Measurements from ENCODE around the gene MLF2. TPM values are rescaled to one million over a fixed set of nuclear protein-coding genes. Genes with fewer than 3 reads are reported as not detected.

Gene MLF2
- total RNA-seq, 1 donor from 2014 or later = 108 TPM

Other genes with a start within 250 kb of the MLF2 start
- gene GAPDH, start 218.6 kb downstream of the MLF2 start, total RNA-seq = 766 TPM
- 27.6 TPM for gene IFFO1, start 197.1 kb downstream of the MLF2 start, total RNA-seq
- 30.2 TPM for gene NOP2, start 184.8 kb downstream of the MLF2 start, total RNA-seq
- 169 TPM for gene CHD4, start 145.8 kb downstream of the MLF2 start, total RNA-seq
- 3.8 TPM for gene LPAR5, start 117.2 kb downstream of the MLF2 start, total RNA-seq
- 7.2 TPM for gene ACRBP, start 105.7 kb downstream of the MLF2 start, total RNA-seq
- gene ING4, start 90.0 kb downstream of the MLF2 start, total RNA-seq = 41.3 TPM
- gene ZNF384, start 63.8 kb downstream of the MLF2 start, total RNA-seq = 48.7 TPM
- gene PIANP, start 52.3 kb downstream of the MLF2 start, total RNA-seq = 0.18 TPM
- gene COPS7A, start 29.1 kb downstream of the MLF2 start, total RNA-seq = 55.1 TPM
- 267 TPM for gene PTMS, start 13.2 kb upstream of the MLF2 start, total RNA-seq
- gene LAG3, start 19.4 kb upstream of the MLF2 start, total RNA-seq = 2.1 TPM
- gene CD4, start 36.4 kb upstream of the MLF2 start, total RNA-seq = 80.3 TPM
- gene GPR162, start 68.7 kb upstream of the MLF2 start, total RNA-seq = 21.5 TPM
- 7.0 TPM for gene P3H3, start 75.3 kb upstream of the MLF2 start, total RNA-seq
- 1.0 TPM for gene GNB3, start 87.8 kb upstream of the MLF2 start, total RNA-seq
- gene CDCA3, start 98.1 kb upstream of the MLF2 start, total RNA-seq = 2.9 TPM
- 58.6 TPM for gene USP5, start 99.0 kb upstream of the MLF2 start, total RNA-seq
- 278 TPM for gene TPI1, start 114.4 kb upstream of the MLF2 start, total RNA-seq
- 25.5 TPM for gene SPSB2, start 120.2 kb upstream of the MLF2 start, total RNA-seq
- gene LRRC23, start 151.7 kb upstream of the MLF2 start, total RNA-seq = 26.6 TPM
- 41.9 TPM for gene ENO2, start 161.4 kb upstream of the MLF2 start, total RNA-seq
- gene ATN1, start 174.8 kb upstream of the MLF2 start, total RNA-seq = 123 TPM
- gene RNU7-1, start 190.7 kb upstream of the MLF2 start, total RNA-seq = not detected
- gene C12orf57, start 190.9 kb upstream of the MLF2 start, total RNA-seq = 181 TPM
- 209 TPM for gene PTPN6, start 198.2 kb upstream of the MLF2 start, total RNA-seq
- 138 TPM for gene PHB2, start 217.5 kb upstream of the MLF2 start, total RNA-seq
- 39.6 TPM for gene EMG1, start 217.8 kb upstream of the MLF2 start, total RNA-seq

Measured in lower lobe of right lung (tissue), 1 donor.